Activated CD4-positive, alpha-beta T cell treated with anti-CD3 and anti-CD28 coated beads for 36 hours (primary cell): ENCODE data around the gene NECAP2. TPM values are rescaled to one million over a fixed set of nuclear protein-coding genes. Genes with fewer than 3 reads are reported as not detected.

Experiments
- ATAC-seq: fragments of 200-7000 bp; cut with Tn5 transposase; one replicate; pipeline ENCODE4 v1.10.0; 2021; ENCODE audit warnings: mild to moderate bottlenecking, moderate library complexity
- CTCF ChIA-PET: fragments of 350-600 bp; sonication (Branson Sonifier 250); formaldehyde crosslinking; loops from one replicate; lab custom pipeline; 2021; ENCODE audit warnings: antibody characterized with exemption; lab: Charles Lee
- POLR2A ChIA-PET: fragments of 350-600 bp; sonication (Branson Sonifier 250); formaldehyde crosslinking; loops from one replicate; lab custom pipeline; 2021; ENCODE audit warnings: antibody characterized with exemption, inconsistent platforms; lab: Charles Lee
- DNase-seq: peaks from one replicate; pipeline ENCODE4 v3.0.0-alpha.2; 2020
- H3K27ac Mint-ChIP-seq: one replicate; pipeline ENCODE4 v1.8.0; 2021; ENCODE audit warnings: mixed read lengths
- H3K27me3 Mint-ChIP-seq: one replicate; pipeline ENCODE4 v1.8.0; 2021; ENCODE audit warnings: mixed read lengths
- H3K36me3 Mint-ChIP-seq: one replicate; pipeline ENCODE4 v1.8.0; 2021; ENCODE audit warnings: low read depth, mixed read lengths
- H3K4me1 Mint-ChIP-seq: one replicate; pipeline ENCODE4 v1.8.0; 2021; ENCODE audit warnings: mixed read lengths
- H3K4me3 Mint-ChIP-seq: one replicate; pipeline ENCODE4 v1.8.0; 2021; ENCODE audit warnings: mild to moderate bottlenecking, moderate library complexity, mixed read lengths
- H3K9me3 Mint-ChIP-seq: one replicate; pipeline ENCODE4 v1.8.0; 2021; ENCODE audit warnings: low read depth, mixed read lengths
- intact Hi-C, 2 experiments: fragments of 100-400 bp; cut with DNase I in 1 of 2; cut with micrococcal nuclease in 1 of 2; formaldehyde crosslinking; loops; one replicate each; pipeline versions ENCODE4 v1.14.2 to v1.15.1; 2022 to 2024; cut with DNase I, micrococcal nuclease
- total RNA-seq, 2 experiments: library from RNA; stranded (reverse); gene quantifications; one replicate each; pipeline ENCODE4 v1.2.3, GENCODE V29; 2021

The NECAP2 gene
- total RNA-seq, 2 experiments from 2014 or later, result 46.5 to 54.2 TPM

DNA sequence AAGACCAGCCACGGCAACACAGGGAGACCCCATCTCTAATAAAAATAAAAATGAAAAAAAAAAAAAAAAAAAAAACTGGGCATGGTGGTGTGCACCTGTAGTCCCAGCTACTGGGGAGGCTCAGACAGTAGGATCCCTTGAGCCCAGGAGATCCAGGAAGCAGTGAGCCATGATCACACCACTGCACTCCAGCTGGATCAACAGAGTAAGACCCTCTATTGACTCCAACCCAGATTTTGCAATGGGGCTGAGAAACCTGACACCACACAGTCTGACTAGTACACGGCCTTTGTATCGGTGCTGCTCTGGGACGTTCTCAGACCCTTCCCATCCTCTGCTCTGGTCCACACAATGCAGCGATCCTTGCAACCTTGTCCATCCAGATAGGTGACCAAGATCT, 35.1 kb upstream of the NECAP2 start:
- intact Hi-C loops, result no loop called here
- ATAC-seq (no peak), DNase-seq (no peak)
- Mint-ChIP-seq H3K4me1 (no peaks in the 10 kb centered on the region), H3K4me3 (no peak overlapping the region), H3K9me3 (no peaks in the 10 kb centered on the region), H3K27me3 (no peaks in the 10 kb centered on the region), H3K36me3 (no peaks in the 10 kb centered on the region), H3K27ac (no peak overlapping the region)
- ChIA-PET POLR2A (interaction anchor here (0.7 kb wide), 1 partner anchor 594 kb away, joined by 6 read pairs; no protein-coding TSS in a partner anchor), CTCF (interaction anchor here (0.6 to 0.7 kb wide), 3 partner anchors 9 to 312 kb away, joined by 3 to 5 read pairs (median 5); no protein-coding TSS in a partner anchor)

GRCh38 chr1:16406868-16407267, 33.7 kb upstream of the NECAP2 start:
- DNase-seq (no peak), ATAC-seq (no peak)
- H3K27ac Mint-ChIP-seq, result no peak overlapping the region
- intact Hi-C loops, result no loop called here
- no peaks in the 10 kb centered on the region for H3K9me3 Mint-ChIP-seq
- no peaks in the 10 kb centered on the region for H3K27me3 Mint-ChIP-seq
- POLR2A ChIA-PET, result no interaction called here
- H3K36me3 Mint-ChIP-seq, result no peaks in the 10 kb centered on the region
- H3K4me1 Mint-ChIP-seq, result no peaks in the 10 kb centered on the region
- CTCF ChIA-PET, result interaction anchor here (0.6 kb wide), 1 partner anchor 512 kb away, joined by 3 read pairs; no protein-coding TSS in a partner anchor
- no peak overlapping the region for H3K4me3 Mint-ChIP-seq

- POLR2A ChIA-PET, result no interaction called here
- Mint-ChIP-seq H3K9me3 (no peaks in the 10 kb centered on the region), H3K27me3 (no peaks in the 10 kb centered on the region), H3K4me3 (no peak overlapping the region), H3K4me1 (no peaks in the 10 kb centered on the region), H3K27ac (no peak overlapping the region), H3K36me3 (no peaks in the 10 kb centered on the region)
- CTCF ChIA-PET, result no interaction called here
- DNase-seq (no peak), ATAC-seq (no peak)
- intact Hi-C loops, result no loop called here
Observed at GRCh38 chr1:16409536-16410152, 30.9 kb upstream of the NECAP2 start.

DNA sequence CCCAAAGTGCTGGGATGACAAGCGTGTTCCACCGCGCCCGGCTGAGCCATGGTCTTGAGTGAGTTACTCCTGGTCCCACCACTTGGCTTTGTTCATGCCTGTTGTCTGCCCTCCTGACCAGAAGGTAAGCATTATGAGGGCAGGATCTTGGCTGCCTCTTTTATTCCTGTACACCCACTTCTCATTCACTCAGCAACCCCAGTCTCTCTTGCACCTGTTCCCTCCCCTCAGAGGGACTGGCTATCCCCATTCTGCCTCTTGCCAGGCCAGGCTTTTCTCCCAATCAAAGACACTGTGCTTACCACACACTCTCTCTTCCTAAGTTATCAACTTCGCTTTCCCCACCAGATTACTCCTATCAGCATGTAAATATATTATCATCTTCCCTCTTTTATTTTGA, 29.7 kb upstream of the NECAP2 start:
- Mint-ChIP-seq H3K36me3 (no peaks in the 10 kb centered on the region), H3K27ac (no peak overlapping the region), H3K4me1 (no peaks in the 10 kb centered on the region), H3K27me3 (no peaks in the 10 kb centered on the region), H3K4me3 (no peak overlapping the region), H3K9me3 (no peaks in the 10 kb centered on the region)
- ATAC-seq (no peak), DNase-seq (no peak)
- ChIA-PET POLR2A (no interaction called here), CTCF (no interaction called here)
- intact Hi-C loops, result no loop called here

- Mint-ChIP-seq H3K27me3 (no peaks in the 10 kb centered on the region), H3K4me1 (no peaks in the 10 kb centered on the region), H3K36me3 (no peaks in the 10 kb centered on the region), H3K27ac (no peak overlapping the region), H3K9me3 (no peaks in the 10 kb centered on the region), H3K4me3 (no peak overlapping the region)
- POLR2A ChIA-PET, result no interaction called here
- ATAC-seq (no peak), DNase-seq (no peak)
- CTCF ChIA-PET, result no interaction called here
- intact Hi-C loops, result no loop called here
Observed at GRCh38 chr1:16413191-16413590, 27.3 kb upstream of the NECAP2 start.

DNA sequence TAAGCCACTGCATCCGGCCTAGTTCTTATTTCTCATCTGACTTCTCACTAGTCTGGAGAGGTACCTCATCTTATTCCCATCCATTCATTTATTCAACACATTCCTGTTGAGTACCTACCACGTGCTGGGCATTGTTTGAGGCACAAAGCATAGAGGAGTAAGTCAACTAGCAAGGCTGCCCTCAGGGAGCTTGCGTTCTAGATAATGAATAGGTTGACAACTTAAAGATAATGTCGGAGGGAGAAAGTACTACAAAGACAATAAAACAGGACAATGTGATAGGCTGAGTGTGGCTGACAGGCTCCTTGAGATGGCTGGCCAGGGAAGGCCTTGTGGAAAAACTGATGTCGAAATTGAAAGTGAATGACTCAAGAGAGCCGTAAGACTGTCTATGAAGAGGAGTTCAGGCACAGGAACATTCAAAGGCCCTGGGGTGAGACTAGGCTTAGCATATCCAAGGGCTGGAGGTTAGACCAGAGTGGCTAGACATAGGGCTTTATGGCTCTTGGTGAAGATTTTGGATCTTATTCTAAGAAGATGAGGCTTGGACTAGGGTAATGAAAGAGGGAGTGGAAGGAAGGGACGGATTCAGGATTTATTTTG, 21.6 kb upstream of the NECAP2 start:
- POLR2A ChIA-PET, result interaction anchor here (0.7 kb wide), 1 partner anchor 571 kb away, joined by 4 read pairs; the partner anchor contains the start of gene SPEN
- intact Hi-C loops, result no loop called here
- Mint-ChIP-seq H3K4me3 (no peak overlapping the region), H3K27ac (peak overlapping the region; percentile 82), H3K36me3 (no peaks in the 10 kb centered on the region), H3K27me3 (no peaks in the 10 kb centered on the region), H3K9me3 (no peaks in the 10 kb centered on the region), H3K4me1 (peaks cover 30% of the 10 kb centered on the region)
- DNase-seq (peak; percentile 38), ATAC-seq (peak; percentile 36)
- CTCF ChIA-PET, result no interaction called here

DNA sequence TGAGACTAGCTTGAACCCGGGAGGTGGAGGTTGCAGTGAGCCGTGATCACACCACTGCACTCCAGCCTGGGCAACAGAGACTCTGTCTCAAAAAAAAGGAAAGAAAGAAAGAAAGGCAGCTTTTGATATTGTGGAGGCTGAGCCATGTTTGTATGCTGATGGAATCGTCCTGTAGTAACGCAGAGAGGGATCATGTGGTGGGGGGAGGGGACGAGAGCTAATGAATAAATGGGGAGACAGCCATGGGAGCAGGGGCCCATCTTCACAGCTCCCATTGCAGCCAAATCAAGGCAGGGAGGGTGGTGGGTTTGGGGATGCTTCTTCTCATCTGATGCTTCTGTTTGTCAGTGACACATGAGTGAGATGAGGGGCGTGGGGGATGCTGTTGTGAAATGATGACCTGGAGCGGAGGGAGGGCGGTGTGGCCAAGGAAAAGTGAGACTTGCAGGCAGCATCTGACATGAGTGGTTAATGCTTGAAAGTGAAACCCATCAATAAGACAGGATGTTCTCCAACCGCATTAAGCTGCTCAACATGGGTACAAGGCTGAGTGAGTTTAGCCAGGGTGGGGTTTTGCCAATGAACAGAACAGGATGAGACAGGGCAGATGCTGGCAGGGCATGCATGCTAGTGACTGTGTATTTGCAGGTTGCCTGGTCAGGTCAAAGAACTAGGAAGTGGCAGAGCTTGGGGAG, 20.0 kb upstream of the NECAP2 start:
- ATAC-seq, result peak; percentile 97
- no peaks in the 10 kb centered on the region for H3K9me3 Mint-ChIP-seq
- DNase-seq, result peak; percentile 84
- H3K36me3 Mint-ChIP-seq, result no peaks in the 10 kb centered on the region
- ChIA-PET CTCF (interaction anchor here (0.7 kb wide), 2 partner anchors 20 to 44 kb away, joined by 3 read pairs; no protein-coding TSS in a partner anchor), POLR2A (interaction anchor here (0.8 kb wide), 2 partner anchors 20 to 53 kb away, joined by 3 to 4 read pairs; partner anchors contain the start of gene NECAP2)
- H3K4me3 Mint-ChIP-seq, result peak overlapping the region; percentile 38
- intact Hi-C loops, result loop anchor here in 1 of 2 experiments (1.0 to 10.0 kb wide), 4 partner anchors 20 to 304 kb away; partner anchors contain the start of genes NECAP2 and SZRD1
- H3K27ac Mint-ChIP-seq, result peak overlapping the region; percentile 88
- peaks cover 30% of the 10 kb centered on the region for H3K4me1 Mint-ChIP-seq
- no peaks in the 10 kb centered on the region for H3K27me3 Mint-ChIP-seq

DNA sequence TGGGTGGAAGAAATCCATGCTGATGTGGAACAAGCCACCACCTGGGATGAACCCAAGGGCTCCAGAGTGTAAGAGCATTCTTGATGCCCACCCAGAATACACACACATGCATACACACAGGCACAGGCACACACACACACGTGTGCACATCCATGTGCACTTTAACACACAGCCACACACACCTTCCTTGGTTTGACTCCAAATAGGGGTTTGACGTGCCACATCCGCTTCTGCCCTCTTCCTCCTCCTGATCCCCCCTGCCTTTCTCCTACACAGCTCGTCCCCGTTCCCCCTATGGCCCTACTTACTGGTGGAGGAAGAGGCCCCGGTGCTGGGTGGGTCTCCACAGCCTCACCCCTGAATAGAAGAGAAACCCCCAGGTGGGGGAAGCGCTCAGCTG, 19.3 kb upstream of the NECAP2 start:
- Mint-ChIP-seq H3K36me3 (no peaks in the 10 kb centered on the region), H3K4me1 (peaks cover 30% of the 10 kb centered on the region), H3K9me3 (no peaks in the 10 kb centered on the region), H3K4me3 (peak overlapping the region; percentile 38), H3K27ac (peak overlapping the region; percentile 88), H3K27me3 (no peaks in the 10 kb centered on the region)
- POLR2A ChIA-PET, result no interaction called here
- CTCF ChIA-PET, result interaction anchor here (0.7 kb wide), 1 partner anchor 19 kb away, joined by 3 read pairs; no protein-coding TSS in a partner anchor
- DNase-seq, result no peak
- intact Hi-C loops, result loop anchor here in 1 of 2 experiments (5.0 to 10.0 kb wide), 2 partner anchors 76 to 304 kb away; no protein-coding TSS in a partner anchor
- ATAC-seq, result no peak

GRCh38 chr1:16422041-16422440, 18.5 kb upstream of the NECAP2 start:
- no peak for ATAC-seq
- intact Hi-C loops, result loop anchor here in 1 of 2 experiments (5.0 to 10.0 kb wide), 2 partner anchors 75 to 303 kb away; no protein-coding TSS in a partner anchor
- H3K36me3 Mint-ChIP-seq, result no peaks in the 10 kb centered on the region
- ChIA-PET POLR2A (interaction anchor here (0.7 kb wide), 1 partner anchor 56 kb away, joined by 9 read pairs; no protein-coding TSS in a partner anchor), CTCF (interaction anchor here (1.4 kb wide), 1 partner anchor 18 kb away, joined by 4 read pairs; the partner anchor contains the start of gene NECAP2)
- no peak overlapping the region for H3K27ac Mint-ChIP-seq
- no peak overlapping the region for H3K4me3 Mint-ChIP-seq
- no peaks in the 10 kb centered on the region for H3K27me3 Mint-ChIP-seq
- no peak for DNase-seq
- H3K4me1 Mint-ChIP-seq, result peaks cover 30% of the 10 kb centered on the region
- H3K9me3 Mint-ChIP-seq, result no peaks in the 10 kb centered on the region

DNA sequence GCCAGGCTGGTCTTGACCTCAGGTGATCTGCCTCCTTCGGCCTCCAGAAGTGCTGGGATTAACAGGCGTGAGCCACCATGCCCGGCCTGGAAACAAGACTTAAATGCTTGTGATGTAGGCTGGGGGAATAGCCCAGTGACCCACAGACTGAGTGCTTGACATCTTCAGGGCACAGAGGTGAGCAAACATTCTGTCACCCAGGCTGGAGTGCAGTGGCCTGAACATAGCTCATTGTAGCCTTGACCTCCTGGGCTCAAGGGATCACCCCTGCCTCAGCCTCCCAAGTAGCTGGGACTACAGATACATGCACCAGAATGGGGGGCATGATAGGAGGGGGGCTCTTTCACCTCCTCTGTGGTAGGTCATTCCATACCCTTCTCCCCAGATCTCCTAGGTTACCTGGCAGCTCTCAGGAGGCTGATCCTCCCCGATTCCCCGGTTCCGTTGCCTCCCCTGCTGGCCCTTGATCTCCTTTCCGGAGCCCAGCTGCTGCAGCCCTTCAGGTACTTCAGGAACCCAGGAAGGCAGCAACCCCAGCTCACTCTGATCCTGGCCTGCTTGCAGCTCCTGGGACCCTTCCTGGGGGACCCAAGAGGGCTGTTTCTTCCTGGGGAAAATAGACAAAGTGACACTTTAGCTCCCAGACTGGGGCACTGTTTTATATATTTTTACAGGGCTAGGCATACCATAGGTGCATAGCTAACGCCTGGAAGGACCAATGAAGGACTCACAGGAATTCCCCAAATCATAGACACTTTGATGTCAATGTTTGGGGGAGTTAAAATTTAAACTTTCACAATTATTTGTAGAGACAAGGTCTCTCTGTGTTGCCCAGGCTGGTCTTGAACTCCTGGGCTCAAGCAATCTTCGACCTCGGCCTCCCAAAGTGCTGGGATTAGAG, 15.1 kb upstream of the NECAP2 start:
- H3K36me3 Mint-ChIP-seq, result no peaks in the 10 kb centered on the region
- H3K4me3 Mint-ChIP-seq, result no peak overlapping the region
- H3K9me3 Mint-ChIP-seq, result no peaks in the 10 kb centered on the region
- no peaks in the 10 kb centered on the region for H3K27me3 Mint-ChIP-seq
- intact Hi-C loops, result loop anchor here in 1 of 2 experiments (10.0 kb wide), 1 partner anchor 299 kb away; no protein-coding TSS in a partner anchor
- ChIA-PET POLR2A (interaction anchor here (0.6 kb wide), 1 partner anchor 8 kb away, joined by 6 read pairs; no protein-coding TSS in a partner anchor), CTCF (interaction anchor here (0.9 to 2.7 kb wide), 3 partner anchors 15 to 95 kb away, joined by 3 to 17 read pairs (median 3); partner anchors contain the start of gene NECAP2)
- H3K27ac Mint-ChIP-seq, result no peak overlapping the region
- peaks cover 14% of the 10 kb centered on the region for H3K4me1 Mint-ChIP-seq
- no peak for ATAC-seq
- DNase-seq, result no peak
